H1 (cell line): ENCODE data around the gene PIGM.

ENCODE experiments used
- BCL11A ChIP-seq, 2 experiments: IDR thresholded peaks; one replicate each; pipeline ENCODE4 v1.6.1; 2011; ENCODE audit warnings: low read depth in 2 of 2, low read length in 2 of 2, mild to moderate bottlenecking in 2 of 2
- EP300 ChIP-seq, 2 experiments: IDR thresholded peaks; 1 replicate in 1 of 2; 2 replicates in 1 of 2; pipeline ENCODE4 v1.6.1; 2011 to 2012; ENCODE audit warnings: low read depth in 2 of 2, low read length in 2 of 2, mild to moderate bottlenecking in 2 of 2, borderline replicate concordance in 1 of 2, inconsistent platforms in 1 of 2, moderate library complexity in 1 of 2
- EZH2 ChIP-seq: fragments of 200-600 bp; sonication (generic); IDR thresholded peaks from 2 replicates; pipeline ENCODE4 v1.7.1; 2012; ENCODE audit warnings: low read depth, mild to moderate bottlenecking, moderate library complexity, low read length, inconsistent platforms; ENCODE audit not compliant: severe bottlenecking
- GABPA ChIP-seq: IDR thresholded peaks from 2 replicates; pipeline ENCODE4 v1.6.1; 2011; ENCODE audit warnings: mild to moderate bottlenecking, low read length, moderate library complexity, borderline replicate concordance; ENCODE audit not compliant: insufficient read depth
- KDM1A ChIP-seq: fragments of 200-600, 300-600 bp; sonication (generic); IDR thresholded peaks from 2 replicates; pipeline ENCODE4 v1.7.1; 2016; ENCODE audit warnings: mild to moderate bottlenecking, low read length, borderline replicate concordance
- KDM5A ChIP-seq: fragments of 200-600 bp; IDR thresholded peaks from 2 replicates; pipeline ENCODE4 v1.7.1; 2012; ENCODE audit warnings: mild to moderate bottlenecking, low read length, inconsistent platforms, mixed read lengths
- POLR2A ChIP-seq, 2 experiments: IDR thresholded peaks; 1 replicate in 1 of 2; 2 replicates in 1 of 2; pipeline ENCODE4 v1.6.1; 2011; ENCODE audit warnings: low read depth in 2 of 2, low read length in 2 of 2, mild to moderate bottlenecking in 2 of 2; ENCODE audit errors: control extremely low read depth in 1 of 2
- RAD21 ChIP-seq, 2 experiments: IDR thresholded peaks in 1 of 2; conservative IDR thresholded peaks in 1 of 2; 2 replicates each; pipeline ENCODE4 v1.6.1; 2011; ENCODE audit warnings: low read depth in 2 of 2, low read length in 2 of 2, improper control_type of control experiment in 1 of 2, inconsistent platforms in 1 of 2, mild to moderate bottlenecking in 1 of 2, moderate library complexity in 1 of 2
- RXRA ChIP-seq: IDR thresholded peaks from 2 replicates; pipeline ENCODE4 v1.6.1; 2011; ENCODE audit warnings: low read depth, mild to moderate bottlenecking, low read length, moderate library complexity; ENCODE audit not compliant: insufficient read depth
- SIN3A ChIP-seq, 2 experiments: IDR thresholded peaks in 1 of 2; conservative IDR thresholded peaks in 1 of 2; 2 replicates each; pipeline ENCODE4 v1.6.1; 2011 to 2012; ENCODE audit warnings: low read length in 2 of 2, improper control_type of control experiment in 1 of 2, low read depth in 1 of 2, mild to moderate bottlenecking in 1 of 2
- SP1 ChIP-seq: IDR thresholded peaks from 2 replicates; pipeline ENCODE4 v1.6.1; 2011; ENCODE audit warnings: low read depth, low read length
- SRF ChIP-seq: IDR thresholded peaks from 2 replicates; pipeline ENCODE4 v1.6.1; 2011; ENCODE audit warnings: mild to moderate bottlenecking, low read depth, low read length, moderate library complexity
- TCF12 ChIP-seq: IDR thresholded peaks from 2 replicates; pipeline ENCODE4 v1.6.1; 2011; ENCODE audit warnings: low read depth, mild to moderate bottlenecking, low read length
- TF ChIP-seq, protein P1 (sequence below), 3 experiments: IDR thresholded peaks; 1 replicate in 2 of 3; 2 replicates in 1 of 3; pipeline versions ENCODE4 v1.5.1 to v1.6.1; 2011; ENCODE audit warnings: low read length in 3 of 3, mild to moderate bottlenecking in 3 of 3, inconsistent platforms in 2 of 3, low read depth in 1 of 3, moderate library complexity in 1 of 3; ENCODE audit not compliant: insufficient read depth in 1 of 3; ENCODE audit errors: control extremely low read depth in 1 of 3

DNA sequence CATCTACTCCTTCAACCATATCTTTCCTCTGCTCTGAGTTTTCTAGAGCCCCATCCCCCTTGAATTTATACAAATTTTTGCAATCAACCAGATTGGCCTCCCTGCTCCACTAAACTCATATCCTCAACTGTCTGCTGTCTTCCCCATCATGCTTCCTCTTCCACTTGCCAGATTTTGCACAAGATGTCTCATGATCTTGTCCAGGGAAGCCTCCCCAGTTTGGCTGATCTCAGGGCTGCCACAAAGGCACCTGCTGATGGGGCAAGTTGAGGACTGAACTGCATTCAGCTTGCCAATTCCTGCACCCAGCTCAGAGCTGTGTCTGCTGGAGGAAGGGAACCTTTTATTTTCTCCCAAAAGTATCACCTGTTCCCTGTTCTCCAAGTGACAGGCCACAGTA lies 45.7 kb upstream of the PIGM start:
- TF ChIP-seq RAD21 (IDR thresholded peaks at IDR 0.05 in 1 of 2, conservative IDR thresholded peaks at IDR 0.05 in 1 of 2; ENCODE audit: low read depth in 2 of 2, low read length in 2 of 2) = no peak
- TF ChIP-seq EZH2 = no peak
- TF ChIP-seq SP1 = no peak
- TF ChIP-seq BCL11A (IDR thresholded peaks at IDR 0.05; ENCODE audit: low read depth in 2 of 2, low read length in 2 of 2) = no peak
- no peak for TF ChIP-seq SIN3A (conservative IDR thresholded peaks at IDR 0.05 in 1 of 2, IDR thresholded peaks at IDR 0.05 in 1 of 2; ENCODE audit: low read depth in 1 of 2, low read length in 2 of 2)
- TF ChIP-seq, protein P1, sequence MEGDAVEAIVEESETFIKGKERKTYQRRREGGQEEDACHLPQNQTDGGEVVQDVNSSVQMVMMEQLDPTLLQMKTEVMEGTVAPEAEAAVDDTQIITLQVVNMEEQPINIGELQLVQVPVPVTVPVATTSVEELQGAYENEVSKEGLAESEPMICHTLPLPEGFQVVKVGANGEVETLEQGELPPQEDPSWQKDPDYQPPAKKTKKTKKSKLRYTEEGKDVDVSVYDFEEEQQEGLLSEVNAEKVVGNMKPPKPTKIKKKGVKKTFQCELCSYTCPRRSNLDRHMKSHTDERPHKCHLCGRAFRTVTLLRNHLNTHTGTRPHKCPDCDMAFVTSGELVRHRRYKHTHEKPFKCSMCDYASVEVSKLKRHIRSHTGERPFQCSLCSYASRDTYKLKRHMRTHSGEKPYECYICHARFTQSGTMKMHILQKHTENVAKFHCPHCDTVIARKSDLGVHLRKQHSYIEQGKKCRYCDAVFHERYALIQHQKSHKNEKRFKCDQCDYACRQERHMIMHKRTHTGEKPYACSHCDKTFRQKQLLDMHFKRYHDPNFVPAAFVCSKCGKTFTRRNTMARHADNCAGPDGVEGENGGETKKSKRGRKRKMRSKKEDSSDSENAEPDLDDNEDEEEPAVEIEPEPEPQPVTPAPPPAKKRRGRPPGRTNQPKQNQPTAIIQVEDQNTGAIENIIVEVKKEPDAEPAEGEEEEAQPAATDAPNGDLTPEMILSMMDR (IDR thresholded peaks at IDR 0.05; ENCODE audit: control extremely low read depth in 1 of 3, insufficient read depth in 1 of 3, low read depth in 1 of 3, low read length in 3 of 3) = no peak
- no peak for TF ChIP-seq KDM1A
- TF ChIP-seq KDM5A = no peak
- TF ChIP-seq POLR2A (IDR thresholded peaks at IDR 0.05; ENCODE audit: control extremely low read depth in 1 of 2, low read depth in 2 of 2, low read length in 2 of 2) = no peak
- no peak for TF ChIP-seq EP300 (IDR thresholded peaks at IDR 0.05; ENCODE audit: borderline replicate concordance in 1 of 2, low read depth in 2 of 2, low read length in 2 of 2)
- no peak for TF ChIP-seq GABPA
- TF ChIP-seq TCF12 = no peak
- TF ChIP-seq RXRA = no peak
- no peak for TF ChIP-seq SRF
